ENCODE data around the gene OGFOD2. TPM values are rescaled to one million over a fixed set of nuclear protein-coding genes. Genes with fewer than 3 reads are reported as not detected.

The OGFOD2 gene
- total RNA-seq, 1 experiment from 2014 or later = 79.9 TPM

DNA sequence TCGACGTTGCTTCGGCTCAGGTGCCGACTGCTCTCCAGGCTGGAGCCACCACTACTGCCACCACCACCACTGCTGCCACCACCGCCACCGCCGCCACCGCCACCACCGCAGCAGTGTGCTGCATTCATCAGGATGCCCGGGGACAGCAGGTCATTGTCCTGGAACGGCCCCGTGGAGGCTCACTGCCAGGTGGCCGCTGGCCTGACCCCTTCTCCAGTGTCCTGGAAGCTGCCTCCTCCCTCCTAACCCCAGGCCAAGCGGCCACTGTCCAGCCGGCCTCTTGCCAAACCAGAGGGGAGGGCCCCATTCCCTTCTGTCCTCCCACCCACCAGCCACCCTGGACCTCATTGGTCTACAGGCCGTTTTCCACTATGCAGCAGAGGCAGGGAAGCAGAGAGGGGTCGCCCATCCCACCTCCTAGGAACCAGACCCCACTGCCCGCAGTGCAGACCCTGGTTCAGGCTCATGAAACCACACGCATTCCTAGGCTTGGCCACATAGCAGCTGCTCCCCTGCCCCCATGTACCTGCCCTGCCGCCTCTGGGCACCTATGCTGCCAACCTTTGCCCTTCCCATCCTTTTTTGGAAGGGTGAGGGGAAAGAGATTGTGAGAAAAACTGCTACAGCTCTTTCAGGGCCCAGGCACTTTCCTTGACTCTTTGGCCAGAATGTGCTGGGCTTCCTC is 20.6 kb downstream of the OGFOD2 start:
- no peak for DNase-seq (ENCODE audit: low read depth)
- in situ Hi-C loops (cut with HindIII; ENCODE audit: low pct_unique_long_range_greater_than_20kb, low sequenced_read_pairs) = no loop called here

DNA sequence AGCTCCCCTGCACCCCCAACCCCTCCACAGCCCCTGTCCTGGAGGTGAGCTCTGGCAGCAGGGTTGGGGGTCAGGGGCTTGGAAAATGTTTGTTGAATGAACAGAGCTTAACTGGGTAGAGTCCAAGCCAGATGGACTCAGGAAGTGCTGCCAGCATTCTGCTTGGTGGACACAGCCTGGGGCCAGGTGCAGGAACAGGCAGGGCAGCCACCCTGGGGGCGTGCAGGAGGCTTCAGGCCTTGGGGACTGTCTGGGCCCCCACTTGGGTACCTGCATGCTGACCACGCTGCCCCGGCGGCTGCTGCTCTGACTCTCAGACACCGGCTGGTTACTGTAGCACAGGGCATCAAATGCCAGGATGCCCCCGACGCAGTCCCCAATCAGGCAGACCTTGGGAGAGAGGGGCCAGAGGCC is 21.2 kb downstream of the OGFOD2 start:
- in situ Hi-C loops (cut with HindIII; ENCODE audit: low pct_unique_long_range_greater_than_20kb, low sequenced_read_pairs) = no loop called here
- no peak for DNase-seq (ENCODE audit: low read depth)

DNA sequence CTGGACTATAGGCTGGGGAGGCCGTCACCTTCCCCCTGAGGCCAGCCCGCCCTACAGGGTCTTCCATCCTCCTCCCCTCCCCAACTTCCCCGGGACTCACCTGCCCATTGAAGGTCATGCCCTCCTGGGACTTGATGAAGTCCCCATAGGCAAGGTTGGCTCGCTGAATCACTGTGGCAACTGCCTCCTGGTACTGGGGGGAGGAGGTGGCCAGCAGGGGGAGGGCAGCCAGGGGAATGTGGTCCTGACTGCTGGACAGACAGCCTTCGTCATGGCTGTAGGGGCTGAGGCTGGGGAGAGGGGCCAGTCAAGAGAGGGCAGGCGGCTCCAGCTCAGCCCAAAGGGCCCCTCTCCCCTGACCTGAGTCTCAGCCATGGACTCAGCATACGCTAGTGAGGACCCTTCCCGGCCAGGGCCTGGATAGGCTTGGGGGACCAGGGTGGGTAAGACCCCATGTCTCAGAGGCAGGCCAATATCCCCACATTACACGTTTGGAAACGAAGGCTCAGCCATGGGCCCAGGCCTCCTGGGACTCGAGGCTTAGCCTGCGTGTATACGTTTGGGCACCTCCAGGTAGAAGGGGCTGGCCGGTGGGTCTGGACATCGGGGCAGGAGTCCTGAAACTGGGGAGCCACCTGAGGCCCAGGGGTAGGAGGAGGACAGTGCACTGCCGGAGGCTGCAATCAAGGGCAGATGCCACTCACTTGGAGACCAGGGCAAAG is 21.7 kb downstream of the OGFOD2 start:
- in situ Hi-C loops (cut with HindIII; ENCODE audit: low pct_unique_long_range_greater_than_20kb, low sequenced_read_pairs) = no loop called here
- no peak for DNase-seq (ENCODE audit: low read depth)

DNA sequence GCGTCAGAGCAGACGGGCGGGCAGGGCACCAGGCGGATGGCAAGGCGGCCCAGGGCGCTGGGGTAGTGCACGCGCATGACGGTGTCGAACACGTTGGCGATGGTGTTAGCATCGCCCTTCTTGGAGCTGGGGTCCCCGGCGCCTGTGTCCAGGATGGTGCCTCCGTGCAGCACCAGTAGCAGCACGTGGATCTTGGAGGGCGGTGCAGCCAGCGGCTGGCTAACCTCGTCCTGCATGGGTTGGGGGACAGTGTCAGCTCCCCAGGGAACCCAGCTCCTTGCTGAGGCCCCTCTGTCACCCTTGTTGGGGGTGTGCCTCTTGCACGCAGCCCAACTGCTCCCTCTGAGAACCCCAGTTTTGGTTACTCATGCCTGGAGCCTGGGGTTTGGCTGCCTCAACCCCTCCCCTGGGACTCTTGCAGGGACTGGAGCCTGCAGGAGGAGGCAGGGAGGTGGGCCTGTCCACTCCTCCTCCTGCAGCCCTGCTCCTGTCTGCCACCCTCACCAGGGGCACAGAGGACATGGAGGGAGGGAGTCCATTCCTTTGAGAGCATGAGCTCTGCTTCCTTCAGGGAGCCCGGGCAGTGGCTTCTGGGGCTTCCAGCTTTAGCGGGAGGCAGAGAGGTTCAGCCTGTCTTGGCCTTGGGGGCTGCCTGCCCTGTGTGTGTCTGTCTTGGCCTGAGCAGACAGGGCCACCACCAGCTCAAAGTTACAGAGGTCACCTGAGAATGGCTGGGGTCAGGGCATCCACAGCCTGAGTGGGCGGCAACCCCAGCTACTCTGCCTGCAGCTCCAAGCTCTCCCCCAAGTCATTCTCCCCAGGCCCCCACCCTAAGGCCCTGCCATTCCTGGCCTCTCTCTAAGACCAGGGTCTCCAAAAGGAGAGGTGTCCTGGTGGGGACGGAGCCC is 22.6 kb downstream of the OGFOD2 start:
- DNase-seq (ENCODE audit: low read depth) = no peak
- in situ Hi-C loops (cut with HindIII; ENCODE audit: low pct_unique_long_range_greater_than_20kb, low sequenced_read_pairs) = no loop called here

DNA sequence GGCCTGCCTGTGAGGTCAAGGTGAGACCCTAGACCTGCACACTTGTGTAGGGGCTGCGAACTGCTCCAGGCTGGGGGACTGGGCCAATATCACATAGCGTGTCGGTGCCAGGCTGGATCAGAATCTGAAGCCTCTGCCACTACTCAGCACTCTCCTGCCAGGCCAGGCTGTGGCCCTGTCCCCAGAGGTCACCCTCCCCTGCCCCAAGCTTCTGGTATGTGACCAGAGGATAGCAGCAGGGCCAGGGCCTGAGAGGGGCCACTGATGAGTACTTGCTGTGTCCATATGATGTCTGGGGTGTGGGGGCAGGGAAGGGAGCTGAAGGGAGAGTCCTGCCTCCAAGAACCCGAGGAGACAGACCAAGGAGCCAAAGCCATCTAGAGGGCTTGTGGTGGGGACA is 23.3 kb downstream of the OGFOD2 start:
- no peak for DNase-seq (ENCODE audit: low read depth)
- in situ Hi-C loops (cut with HindIII; ENCODE audit: low pct_unique_long_range_greater_than_20kb, low sequenced_read_pairs) = no loop called here

DNA sequence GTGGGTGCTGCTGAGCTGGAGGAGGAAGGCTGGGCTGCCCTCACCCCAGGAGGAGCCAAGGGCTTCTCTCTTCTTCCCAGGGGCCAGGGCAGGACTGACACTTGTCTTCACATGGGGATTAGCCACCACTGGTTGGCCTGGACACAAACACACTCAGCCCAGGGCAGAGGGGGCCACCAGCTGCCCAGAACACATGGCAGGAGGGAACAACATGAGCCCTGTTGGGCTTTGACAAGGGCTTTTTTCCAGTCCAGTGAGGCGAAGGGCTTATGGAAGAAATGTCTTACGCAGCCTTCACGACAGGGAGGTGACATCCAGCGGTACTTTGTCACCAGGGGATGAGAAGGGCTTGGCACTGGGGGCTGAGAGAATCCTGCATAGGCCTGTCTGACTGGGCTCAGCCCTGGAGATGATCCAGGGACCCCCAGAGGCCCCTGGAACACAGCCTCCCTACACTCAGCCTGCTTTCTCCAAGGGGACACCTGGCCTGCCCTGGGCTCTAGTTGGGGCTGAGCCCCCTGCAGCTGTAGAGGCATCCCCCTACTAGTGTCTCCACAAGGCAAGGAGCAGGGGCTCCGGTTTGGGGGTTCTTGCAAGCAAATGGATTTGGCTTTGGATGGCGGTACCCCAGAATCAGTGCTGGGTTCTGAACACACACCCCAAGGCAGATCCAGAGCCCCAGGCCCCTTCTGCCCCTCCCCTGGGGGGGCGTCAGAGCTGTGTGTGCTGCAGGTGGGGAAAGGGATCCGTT is 24.3 kb downstream of the OGFOD2 start:
- in situ Hi-C loops (cut with HindIII; ENCODE audit: low pct_unique_long_range_greater_than_20kb, low sequenced_read_pairs) = no loop called here
- no peak for DNase-seq (ENCODE audit: low read depth)

DNA sequence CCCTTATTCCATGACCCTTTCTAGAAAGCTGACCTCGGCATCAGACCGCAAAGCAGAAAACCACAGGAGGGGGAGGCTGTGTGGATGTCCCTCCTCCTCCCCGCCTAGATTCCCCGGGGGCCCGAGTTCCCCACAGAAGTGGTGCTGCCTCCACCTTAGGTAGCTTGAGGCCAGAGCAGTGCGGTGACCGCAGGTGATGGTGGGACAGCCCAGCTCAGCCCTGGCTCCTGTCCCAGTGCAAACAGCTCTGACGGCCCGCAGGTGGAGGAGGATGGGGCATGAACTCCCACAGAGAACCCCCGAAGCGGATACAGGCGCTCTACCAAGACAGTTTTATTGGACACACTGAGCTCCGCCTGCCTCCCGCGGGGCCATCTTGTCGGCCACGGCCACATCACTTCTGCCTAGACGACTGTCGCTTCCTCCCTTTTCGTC is 25.0 kb downstream of the OGFOD2 start:
- no peak for DNase-seq (ENCODE audit: low read depth)
- in situ Hi-C loops (cut with HindIII; ENCODE audit: low pct_unique_long_range_greater_than_20kb, low sequenced_read_pairs) = no loop called here

DNA sequence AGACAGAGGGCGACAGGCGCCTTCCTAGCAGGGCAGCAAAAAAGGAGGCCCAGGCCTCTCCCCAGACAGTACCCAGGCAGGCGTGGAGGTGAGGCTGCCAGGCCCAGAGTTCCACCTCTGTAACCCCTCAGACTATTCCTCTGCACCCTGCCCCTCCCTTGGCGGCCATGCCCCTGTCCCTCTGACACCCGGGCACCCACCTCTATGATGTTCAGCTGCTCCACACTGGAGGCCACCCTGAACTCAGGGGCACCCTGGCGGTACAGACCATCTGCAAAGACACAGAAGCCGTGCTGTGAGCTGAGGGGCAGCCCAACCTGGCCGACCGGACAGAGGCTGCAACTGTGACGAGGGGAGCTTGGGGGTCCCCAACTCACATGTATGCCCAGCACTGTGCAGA is 25.5 kb downstream of the OGFOD2 start:
- in situ Hi-C loops (cut with HindIII; ENCODE audit: low pct_unique_long_range_greater_than_20kb, low sequenced_read_pairs) = no loop called here
- DNase-seq (ENCODE audit: low read depth) = no peak

DNA sequence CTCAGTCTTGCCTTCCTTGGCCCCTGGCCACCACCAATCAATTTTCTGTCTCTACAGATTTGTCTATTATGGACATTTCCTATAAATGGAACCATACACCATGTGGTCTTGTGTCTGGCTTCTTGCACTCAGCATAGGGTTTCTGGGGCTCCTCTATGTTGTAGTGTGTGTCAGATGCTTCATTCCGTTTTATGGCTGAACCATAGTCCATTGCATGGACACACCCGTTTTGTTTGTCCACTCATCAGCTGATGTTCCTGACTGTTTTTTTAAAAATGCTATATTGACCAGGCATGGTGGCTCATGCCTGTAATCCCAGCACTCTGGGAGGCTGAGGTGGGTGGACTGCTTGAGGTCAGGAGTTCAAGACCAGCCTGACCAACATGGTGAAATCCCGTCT is 26.4 kb downstream of the OGFOD2 start:
- in situ Hi-C loops (cut with HindIII; ENCODE audit: low pct_unique_long_range_greater_than_20kb, low sequenced_read_pairs) = no loop called here
- no peak for DNase-seq (ENCODE audit: low read depth)

DNA sequence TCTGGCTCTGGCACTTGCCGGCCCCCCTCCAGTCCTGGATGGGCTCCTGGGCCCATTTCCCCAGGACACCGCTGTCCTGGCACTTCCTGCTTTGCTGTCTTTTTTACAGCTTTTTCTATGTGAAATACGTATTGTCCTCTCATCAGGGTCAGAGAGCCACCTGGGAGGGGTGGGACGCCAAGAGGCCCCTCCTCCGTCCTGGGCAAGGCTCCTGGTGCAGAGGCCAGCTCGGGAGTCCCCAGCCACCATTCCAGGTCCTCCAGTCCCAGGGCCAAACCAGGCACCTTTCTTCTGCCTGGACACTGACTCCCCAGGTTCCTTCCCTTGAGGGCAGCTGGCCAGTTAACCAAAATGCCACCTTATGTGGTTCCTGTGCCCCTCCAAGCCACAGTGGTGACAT is 28.2 kb downstream of the OGFOD2 start:
- DNase-seq (ENCODE audit: low read depth) = no peak
- in situ Hi-C loops (cut with HindIII; ENCODE audit: low pct_unique_long_range_greater_than_20kb, low sequenced_read_pairs) = no loop called here

DNA sequence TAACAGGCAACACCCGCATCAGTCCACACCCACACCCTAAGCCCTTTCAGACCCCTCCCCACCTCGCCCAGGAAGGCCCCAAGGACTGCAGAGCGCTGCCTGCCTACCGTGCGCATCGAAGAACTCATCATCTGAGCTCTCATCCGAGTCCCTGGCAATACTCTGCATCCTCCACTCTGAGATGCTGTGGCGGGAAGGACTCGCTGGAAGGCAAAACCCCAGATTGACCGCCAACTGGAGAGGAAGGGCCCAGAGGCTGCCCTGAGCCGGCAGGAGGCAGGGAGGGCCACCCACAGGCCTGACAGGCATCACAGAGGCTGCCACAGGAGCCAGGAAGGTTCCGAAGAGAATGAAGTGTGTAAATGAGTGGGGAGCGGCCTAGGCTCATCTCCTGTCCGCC is 29.2 kb downstream of the OGFOD2 start:
- in situ Hi-C loops (cut with HindIII; ENCODE audit: low pct_unique_long_range_greater_than_20kb, low sequenced_read_pairs) = no loop called here
- DNase-seq (ENCODE audit: low read depth) = no peak

DNA sequence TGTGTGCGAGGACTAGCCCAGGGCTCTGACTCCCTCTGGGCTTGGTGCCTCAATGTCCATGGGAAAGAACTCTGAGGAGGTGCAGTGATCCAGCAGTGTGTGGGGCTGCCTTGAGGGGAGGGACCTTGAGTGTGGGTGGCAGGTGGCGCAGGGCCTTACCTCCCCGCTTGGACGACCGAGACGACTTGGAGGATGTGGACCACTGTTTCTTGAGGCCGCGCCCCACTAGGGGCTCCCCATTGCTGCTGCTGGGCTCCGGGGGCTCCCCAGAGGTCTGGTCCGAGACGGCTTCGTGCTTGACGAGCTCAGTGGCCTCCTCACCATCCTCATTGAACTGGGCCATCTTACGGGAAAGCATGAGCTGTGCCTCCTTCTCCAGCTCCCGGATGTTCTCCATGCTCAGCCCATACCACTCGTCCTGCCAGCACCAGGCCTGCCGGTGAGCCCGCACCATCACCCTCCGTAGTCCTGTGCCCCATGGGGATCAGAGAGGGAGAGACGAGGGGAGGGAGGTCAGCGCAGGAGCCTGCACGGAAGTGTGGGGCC is 30.1 kb downstream of the OGFOD2 start:
- in situ Hi-C loops (cut with HindIII; ENCODE audit: low pct_unique_long_range_greater_than_20kb, low sequenced_read_pairs) = no loop called here
- DNase-seq (ENCODE audit: low read depth) = no peak

DNA sequence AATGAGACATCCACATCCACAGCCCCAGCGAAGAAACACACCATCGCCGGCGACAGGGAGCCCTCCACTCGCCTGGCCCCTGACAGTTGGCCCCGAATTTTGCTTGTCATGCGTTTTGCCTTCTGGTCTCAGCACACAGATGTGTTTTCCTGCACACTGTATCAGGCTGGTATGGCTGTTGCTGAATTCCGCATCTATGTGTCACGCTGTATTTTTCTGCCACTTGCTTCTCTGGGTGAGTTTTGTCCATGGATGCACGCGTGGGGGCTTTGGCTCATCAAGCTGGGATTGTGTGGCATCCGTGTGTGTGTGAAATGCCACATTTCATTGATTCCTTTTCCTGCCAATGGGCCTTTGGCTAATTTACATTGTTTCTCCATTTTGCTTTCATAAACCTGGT is 31.9 kb downstream of the OGFOD2 start:
- in situ Hi-C loops (cut with HindIII; ENCODE audit: low pct_unique_long_range_greater_than_20kb, low sequenced_read_pairs) = no loop called here
- DNase-seq (ENCODE audit: low read depth) = no peak

DNA sequence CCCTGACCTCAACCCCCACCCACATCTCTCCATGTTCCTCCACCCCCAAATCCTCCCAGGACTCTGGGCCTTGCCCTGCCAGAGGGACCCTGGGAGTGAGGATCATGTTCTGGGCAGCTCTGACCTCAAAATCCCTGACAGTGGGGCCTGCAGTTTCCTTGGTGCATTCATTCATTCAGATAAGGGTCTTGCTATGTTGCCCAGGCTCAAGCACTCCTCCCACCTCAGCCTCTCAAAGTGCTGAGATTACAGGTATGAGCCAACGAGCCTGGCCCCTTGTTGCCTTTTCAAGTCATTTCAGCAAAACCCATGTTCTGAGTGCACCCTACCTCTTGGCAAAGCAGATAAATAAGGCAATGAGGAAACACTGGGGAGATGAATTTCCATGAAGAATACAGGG is 35.1 kb downstream of the OGFOD2 start:
- no peak for DNase-seq (ENCODE audit: low read depth)
- in situ Hi-C loops (cut with HindIII; ENCODE audit: low pct_unique_long_range_greater_than_20kb, low sequenced_read_pairs) = no loop called here

DNA sequence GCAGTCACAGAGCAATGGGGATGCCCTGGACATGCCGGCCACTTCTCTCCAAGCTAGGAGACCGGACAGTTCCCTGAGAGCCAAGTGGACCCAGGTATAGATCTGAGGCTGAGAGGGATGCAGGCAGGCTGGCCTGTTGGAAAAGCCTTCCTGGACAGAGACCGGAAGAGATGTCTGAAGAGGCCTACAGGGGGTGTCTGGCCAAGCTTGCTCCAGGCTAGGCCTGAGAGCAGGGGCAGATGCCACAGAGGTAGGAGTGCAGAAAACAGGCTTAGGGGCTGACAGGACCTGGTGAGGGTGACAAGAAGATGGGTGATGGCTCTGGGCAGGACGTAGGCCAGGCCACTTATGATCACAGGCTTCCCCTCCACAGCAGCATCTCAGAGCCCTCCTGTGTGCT is 35.6 kb downstream of the OGFOD2 start:
- no peak for DNase-seq (ENCODE audit: low read depth)
- in situ Hi-C loops (cut with HindIII; ENCODE audit: low pct_unique_long_range_greater_than_20kb, low sequenced_read_pairs) = no loop called here

DNA sequence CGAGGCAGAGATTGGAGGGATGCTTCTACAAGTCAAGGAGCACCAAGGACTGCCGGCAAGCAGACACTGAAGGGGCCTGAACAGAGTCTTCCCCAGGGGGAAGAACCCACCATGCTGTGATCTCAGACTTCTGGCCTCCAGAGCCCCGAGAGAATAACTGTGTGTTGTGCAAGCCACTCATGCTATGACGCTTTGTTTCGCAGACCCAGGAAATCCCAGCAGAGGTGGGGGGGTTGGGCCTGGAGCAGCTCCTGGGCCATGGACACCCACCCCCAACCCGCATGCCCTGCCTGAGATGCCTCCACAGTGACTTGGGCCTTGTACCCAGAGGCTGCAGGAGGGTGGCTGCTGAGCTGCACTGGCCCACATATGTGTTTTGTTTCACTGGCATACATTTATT is 36.7 kb downstream of the OGFOD2 start:
- in situ Hi-C loops (cut with HindIII; ENCODE audit: low pct_unique_long_range_greater_than_20kb, low sequenced_read_pairs) = no loop called here
- no peak for DNase-seq (ENCODE audit: low read depth)

DNA sequence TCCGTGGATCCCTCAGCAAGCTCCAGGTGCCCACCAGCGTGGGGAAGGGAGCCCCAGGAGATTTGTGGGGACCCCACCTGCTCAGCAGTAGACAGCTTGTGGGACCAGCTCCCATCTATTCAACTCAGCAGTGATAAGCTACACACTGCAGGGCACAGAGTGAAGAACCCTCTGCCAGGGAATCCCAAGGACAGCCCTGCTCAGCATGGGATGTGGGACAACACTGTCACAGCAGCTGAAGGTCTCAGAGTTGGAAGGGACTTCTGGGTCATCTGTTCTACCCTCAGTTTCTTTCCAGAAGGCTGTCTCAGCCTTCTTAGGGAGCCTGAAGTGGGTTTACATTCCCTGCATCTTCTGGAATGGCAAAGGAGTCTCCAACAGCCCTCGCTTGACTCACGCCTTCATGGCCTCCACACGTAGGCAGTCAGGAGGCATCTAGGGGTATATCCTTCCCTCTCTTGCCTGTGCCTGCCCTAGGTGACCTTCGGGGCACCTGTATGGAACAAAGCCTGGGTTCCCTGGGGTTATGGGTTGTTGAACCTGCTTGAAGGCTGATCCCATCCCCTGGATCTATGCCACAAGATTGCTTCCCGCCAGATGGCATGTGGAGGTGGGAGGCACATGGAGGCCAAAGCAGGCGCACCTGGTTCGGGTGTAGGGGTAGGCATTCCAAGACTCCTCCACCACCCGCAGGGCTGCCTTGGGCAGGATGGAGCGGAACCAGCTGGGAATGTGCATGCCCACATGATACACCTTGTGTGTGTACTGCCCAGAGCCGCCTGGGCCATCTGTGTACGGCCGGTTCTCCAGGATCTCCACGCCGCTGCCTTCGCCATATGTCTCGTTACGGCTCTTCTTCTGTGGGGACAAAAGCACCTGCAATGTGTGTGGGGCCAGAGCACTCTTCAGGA is 38.4 kb downstream of the OGFOD2 start:
- DNase-seq (ENCODE audit: low read depth) = no peak
- in situ Hi-C loops (cut with HindIII; ENCODE audit: low pct_unique_long_range_greater_than_20kb, low sequenced_read_pairs) = no loop called here
